ENCODE results near the gene ATM. TPM values are rescaled to one million over a fixed set of nuclear protein-coding genes. Genes with fewer than 3 reads are reported as not detected.

Gene ATM
- total and polyA plus RNA-seq, 8 donors = 19.3 to 68.6 (median 44.7) TPM

DNA sequence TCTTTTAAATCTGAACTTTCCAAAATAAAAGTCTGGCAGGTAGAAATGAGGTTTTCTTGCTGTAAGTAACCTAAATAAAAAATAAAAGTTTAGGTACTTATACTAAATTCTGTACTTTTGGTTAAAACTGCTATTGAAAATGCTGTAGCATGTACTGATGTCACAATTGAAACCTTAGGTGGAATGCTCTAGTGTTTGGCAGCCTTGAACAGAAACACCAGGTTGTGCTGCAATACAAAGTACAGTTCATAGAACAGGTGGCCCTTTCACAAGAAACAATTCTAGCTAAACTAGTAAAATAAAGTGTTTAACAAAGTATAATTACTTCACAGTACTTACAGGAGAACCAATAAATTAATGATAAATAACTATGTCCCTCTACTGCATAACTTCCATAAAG lies 25.5 kb upstream of the ATM start:
- ATAC-seq (peak; percentile 48 to 76 (median 64)), DNase-seq (no peak), FAIRE-seq (no peak)
- Histone ChIP-seq H3K27me3 (no peaks in the 10 kb centered on the region), H3K27ac (no peak overlapping the region), H3K36me3 (peaks cover 0 to 13% (median 0%) of the 10 kb centered on the region in 3 donors), H3K4me3 (no peak overlapping the region), H3K4me1 (peaks cover 0 to 9% (median 0%) of the 10 kb centered on the region in 3 donors), H3K9me3 (no peaks in the 10 kb centered on the region)
- intact Hi-C loops (cut with DNase I) = no loop called here
- TF ChIP-seq, protein P1, sequence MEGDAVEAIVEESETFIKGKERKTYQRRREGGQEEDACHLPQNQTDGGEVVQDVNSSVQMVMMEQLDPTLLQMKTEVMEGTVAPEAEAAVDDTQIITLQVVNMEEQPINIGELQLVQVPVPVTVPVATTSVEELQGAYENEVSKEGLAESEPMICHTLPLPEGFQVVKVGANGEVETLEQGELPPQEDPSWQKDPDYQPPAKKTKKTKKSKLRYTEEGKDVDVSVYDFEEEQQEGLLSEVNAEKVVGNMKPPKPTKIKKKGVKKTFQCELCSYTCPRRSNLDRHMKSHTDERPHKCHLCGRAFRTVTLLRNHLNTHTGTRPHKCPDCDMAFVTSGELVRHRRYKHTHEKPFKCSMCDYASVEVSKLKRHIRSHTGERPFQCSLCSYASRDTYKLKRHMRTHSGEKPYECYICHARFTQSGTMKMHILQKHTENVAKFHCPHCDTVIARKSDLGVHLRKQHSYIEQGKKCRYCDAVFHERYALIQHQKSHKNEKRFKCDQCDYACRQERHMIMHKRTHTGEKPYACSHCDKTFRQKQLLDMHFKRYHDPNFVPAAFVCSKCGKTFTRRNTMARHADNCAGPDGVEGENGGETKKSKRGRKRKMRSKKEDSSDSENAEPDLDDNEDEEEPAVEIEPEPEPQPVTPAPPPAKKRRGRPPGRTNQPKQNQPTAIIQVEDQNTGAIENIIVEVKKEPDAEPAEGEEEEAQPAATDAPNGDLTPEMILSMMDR (IDR thresholded peaks at IDR 0.05) = no peak

DNA sequence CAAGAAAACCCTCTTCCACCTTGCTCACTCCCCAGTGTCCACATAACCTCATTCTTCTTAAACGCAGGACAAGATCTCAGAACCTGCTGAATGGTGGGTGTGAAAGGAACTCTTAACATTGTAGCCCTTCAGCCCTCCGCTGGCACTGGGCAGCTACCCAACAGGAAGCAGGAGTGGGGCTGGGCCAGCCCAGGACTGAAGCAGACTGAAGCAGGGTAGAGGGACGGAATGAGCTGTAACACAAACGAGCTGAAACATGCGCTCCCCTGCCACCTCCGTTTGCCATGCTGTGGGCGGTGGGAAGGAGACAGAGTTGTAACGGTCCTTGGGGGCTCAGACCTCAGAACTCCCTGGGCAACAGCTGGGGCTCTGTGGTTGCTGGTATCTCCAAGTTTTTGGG lies 24.0 kb upstream of the ATM start:
- DNase-seq (no peak), FAIRE-seq (no peak), ATAC-seq (peak in 1 of 4 donors; percentile 39)
- H3K36me3 ChIP-seq = peaks cover 0 to 13% (median 0%) of the 10 kb centered on the region in 3 donors
- intact Hi-C loops (cut with DNase I) = no loop called here
- no peak overlapping the region for H3K27ac ChIP-seq
- no peak overlapping the region for H3K4me3 ChIP-seq
- WGBS, 2 donors = 91 to 92% methylated on average over 8 of the region's 8 CpGs
- TF ChIP-seq, protein P1 (IDR thresholded peaks at IDR 0.05) = no peak
- H3K9me3 ChIP-seq = no peaks in the 10 kb centered on the region
- H3K4me1 ChIP-seq = peaks cover 0 to 9% (median 0%) of the 10 kb centered on the region in 3 donors
- H3K27me3 ChIP-seq = no peaks in the 10 kb centered on the region

DNA sequence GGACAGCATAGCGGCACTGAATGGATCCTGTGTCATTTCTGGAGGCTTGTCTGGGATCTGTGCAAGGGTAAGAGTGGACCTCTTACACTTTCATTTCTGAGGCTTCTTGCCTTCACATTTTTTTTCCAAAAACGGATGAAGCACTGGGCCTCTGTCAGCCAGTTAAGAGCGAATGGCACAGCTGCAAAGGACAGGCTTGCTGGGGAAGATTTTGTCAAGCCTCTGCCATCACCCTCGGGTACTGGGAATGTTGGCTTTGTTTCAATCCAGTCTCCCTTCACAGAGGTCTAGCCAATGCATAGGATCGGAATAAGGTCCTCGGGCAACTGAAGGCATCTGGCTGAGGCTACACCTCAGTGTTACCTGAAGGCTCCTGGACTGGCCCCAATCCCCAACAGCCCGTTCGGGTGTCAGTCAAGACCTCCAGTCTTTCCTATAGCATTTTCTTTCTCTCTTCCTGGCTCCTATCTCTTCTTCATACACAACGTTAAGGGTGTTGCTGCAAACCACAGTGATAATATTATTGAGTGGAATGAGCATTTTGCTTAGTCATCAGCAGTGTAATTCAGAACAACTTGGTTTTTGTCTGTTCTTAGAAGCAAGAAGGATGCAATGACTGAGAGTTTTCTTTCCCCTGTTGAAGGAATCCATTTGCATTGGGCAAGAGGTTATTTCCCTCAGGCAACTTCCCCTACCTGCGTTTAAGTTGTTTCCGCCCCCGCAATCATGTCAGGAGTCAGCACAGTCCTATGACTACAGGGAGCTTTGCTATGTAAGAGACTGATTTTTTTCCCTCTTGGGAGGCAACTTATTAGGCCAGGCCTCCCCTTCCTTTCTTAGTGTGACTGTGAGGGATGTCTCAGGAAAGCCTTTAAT lies 23.2 kb upstream of the ATM start:
- 86 to 91% methylated on average over 12 of the region's 12 CpGs for WGBS, 2 donors
- Histone ChIP-seq H3K4me3 (no peak overlapping the region), H3K9me3 (no peaks in the 10 kb centered on the region), H3K27me3 (no peaks in the 10 kb centered on the region), H3K36me3 (peaks cover 0 to 7% (median 0%) of the 10 kb centered on the region in 3 donors), H3K4me1 (peaks cover 0 to 9% (median 0%) of the 10 kb centered on the region in 3 donors), H3K27ac (no peak overlapping the region)
- intact Hi-C loops (cut with DNase I) = no loop called here
- FAIRE-seq (no peak), ATAC-seq (peak in 1 of 4 donors; percentile 47), DNase-seq (no peak)
- TF ChIP-seq, protein P1 (IDR thresholded peaks at IDR 0.05) = no peak

DNA sequence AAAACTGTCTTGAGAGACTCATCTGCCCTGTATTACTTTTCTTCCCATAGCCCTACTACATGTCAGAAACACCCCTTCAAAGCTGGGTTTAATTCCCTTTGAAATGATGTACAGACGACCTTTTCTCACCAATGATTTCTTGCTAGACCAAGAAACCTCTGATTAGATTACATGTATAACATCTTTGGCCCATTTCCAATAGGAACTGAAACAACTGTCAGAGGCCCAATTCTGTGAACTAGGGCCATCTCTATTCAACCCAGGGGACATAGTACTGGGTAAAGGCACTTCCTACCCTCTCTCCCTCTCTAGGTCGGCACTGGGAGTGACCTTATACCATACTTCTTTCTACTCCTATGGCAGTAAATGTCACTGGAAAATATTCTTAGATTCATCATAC lies 19.8 kb upstream of the ATM start:
- 69 to 75% methylated on average over 2 of the region's 2 CpGs for WGBS, 2 donors
- H3K27ac ChIP-seq = no peak overlapping the region
- no peak for FAIRE-seq
- intact Hi-C loops (cut with DNase I) = no loop called here
- H3K36me3 ChIP-seq = peaks cover 0 to 17% (median 14%) of the 10 kb centered on the region in 3 donors
- TF ChIP-seq, protein P1 (IDR thresholded peaks at IDR 0.05) = no peak
- ATAC-seq = no peak
- no peak for DNase-seq
- no peaks in the 10 kb centered on the region for H3K9me3 ChIP-seq
- no peaks in the 10 kb centered on the region for H3K4me1 ChIP-seq
- H3K4me3 ChIP-seq = no peak overlapping the region
- H3K27me3 ChIP-seq = no peaks in the 10 kb centered on the region

DNA sequence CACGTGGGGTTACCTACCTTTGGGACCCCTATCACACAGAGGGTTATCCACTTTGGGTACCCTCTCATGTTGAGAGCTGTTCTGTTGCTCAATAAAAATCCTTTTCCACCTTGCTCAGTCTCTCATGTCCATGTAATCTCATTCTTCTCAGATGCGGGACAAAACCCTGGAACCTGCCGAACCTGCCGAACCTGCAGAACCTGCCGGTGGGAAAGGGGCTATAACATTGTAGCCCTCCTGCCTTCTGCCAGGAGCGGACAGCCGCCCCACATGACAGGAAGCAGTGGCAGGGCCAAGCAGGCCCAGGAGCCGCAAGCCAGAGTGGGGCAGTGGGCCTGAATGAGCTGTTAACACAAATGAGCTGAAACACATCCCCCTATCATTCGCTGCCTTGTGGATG lies 18.5 kb upstream of the ATM start:
- peaks cover 0 to 17% (median 14%) of the 10 kb centered on the region in 3 donors for H3K36me3 ChIP-seq
- H3K4me1 ChIP-seq = no peaks in the 10 kb centered on the region
- no peak for DNase-seq
- intact Hi-C loops (cut with DNase I) = no loop called here
- no peak for FAIRE-seq
- H3K27ac ChIP-seq = no peak overlapping the region
- WGBS, 2 donors = 93 to 97% methylated on average over 9 of the region's 9 CpGs
- ATAC-seq = no peak
- no peak overlapping the region for H3K4me3 ChIP-seq
- TF ChIP-seq, protein P1 (IDR thresholded peaks at IDR 0.05) = no peak
- no peaks in the 10 kb centered on the region for H3K9me3 ChIP-seq
- H3K27me3 ChIP-seq = no peaks in the 10 kb centered on the region

Measured in pancreas (tissue), 10 donors.